ENCODE results near the gene FOXP4.

The FOXP4 gene

GRCh38 chr6:41564448-41565142 lies 18.4 kb downstream of the FOXP4 start:
- TF ChIP-seq, protein P1, sequence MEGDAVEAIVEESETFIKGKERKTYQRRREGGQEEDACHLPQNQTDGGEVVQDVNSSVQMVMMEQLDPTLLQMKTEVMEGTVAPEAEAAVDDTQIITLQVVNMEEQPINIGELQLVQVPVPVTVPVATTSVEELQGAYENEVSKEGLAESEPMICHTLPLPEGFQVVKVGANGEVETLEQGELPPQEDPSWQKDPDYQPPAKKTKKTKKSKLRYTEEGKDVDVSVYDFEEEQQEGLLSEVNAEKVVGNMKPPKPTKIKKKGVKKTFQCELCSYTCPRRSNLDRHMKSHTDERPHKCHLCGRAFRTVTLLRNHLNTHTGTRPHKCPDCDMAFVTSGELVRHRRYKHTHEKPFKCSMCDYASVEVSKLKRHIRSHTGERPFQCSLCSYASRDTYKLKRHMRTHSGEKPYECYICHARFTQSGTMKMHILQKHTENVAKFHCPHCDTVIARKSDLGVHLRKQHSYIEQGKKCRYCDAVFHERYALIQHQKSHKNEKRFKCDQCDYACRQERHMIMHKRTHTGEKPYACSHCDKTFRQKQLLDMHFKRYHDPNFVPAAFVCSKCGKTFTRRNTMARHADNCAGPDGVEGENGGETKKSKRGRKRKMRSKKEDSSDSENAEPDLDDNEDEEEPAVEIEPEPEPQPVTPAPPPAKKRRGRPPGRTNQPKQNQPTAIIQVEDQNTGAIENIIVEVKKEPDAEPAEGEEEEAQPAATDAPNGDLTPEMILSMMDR (IDR thresholded peaks at IDR 0.05), result no peak
- no peak overlapping the region for H3K4me3 ChIP-seq
- H3K4me1 ChIP-seq, result peaks cover 0 to 43% (median 23%) of the 10 kb centered on the region in 4 donors
- H3K27me3 ChIP-seq, result no peaks in the 10 kb centered on the region
- H3K9me3 ChIP-seq, result no peaks in the 10 kb centered on the region
- no peak overlapping the region for H3K27ac ChIP-seq
- intact Hi-C loops (cut with DNase I; ENCODE audit: low total_unique reads), result no loop called here
- DNase-seq, result no peak
- peaks cover 15 to 46% (median 28%) of the 10 kb centered on the region in 3 donors for H3K36me3 ChIP-seq

DNA sequence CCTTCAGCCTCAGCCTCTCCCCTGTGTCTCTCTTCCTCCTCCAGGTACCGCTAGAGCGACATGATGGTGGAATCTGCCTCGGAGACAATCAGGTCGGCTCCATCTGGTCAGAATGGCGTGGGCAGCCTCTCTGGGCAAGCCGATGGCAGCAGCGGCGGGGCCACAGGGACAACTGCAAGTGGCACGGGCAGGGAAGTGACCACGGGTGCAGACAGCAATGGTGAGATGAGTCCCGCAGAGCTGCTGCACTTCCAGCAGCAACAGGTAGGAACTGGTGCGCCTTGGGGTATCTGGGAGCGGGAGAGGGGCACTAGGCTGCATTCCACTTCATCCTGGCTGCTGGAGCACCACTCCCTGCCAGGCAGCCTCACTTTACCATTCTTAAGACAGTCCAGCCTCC lies 19.5 kb downstream of the FOXP4 start:
- H3K4me1 ChIP-seq, result peaks cover 0 to 53% (median 23%) of the 10 kb centered on the region in 4 donors
- peaks cover 17 to 57% (median 28%) of the 10 kb centered on the region in 3 donors for H3K36me3 ChIP-seq
- no peaks in the 10 kb centered on the region for H3K9me3 ChIP-seq
- H3K4me3 ChIP-seq, result no peak overlapping the region
- TF ChIP-seq, protein P1 (IDR thresholded peaks at IDR 0.05), result no peak
- H3K27ac ChIP-seq, result no peak overlapping the region
- intact Hi-C loops (cut with DNase I; ENCODE audit: low total_unique reads), result no loop called here
- no peak for DNase-seq
- H3K27me3 ChIP-seq, result no peaks in the 10 kb centered on the region

GRCh38 chr6:41566961-41567360 lies 20.8 kb downstream of the FOXP4 start:
- no peak overlapping the region for H3K4me3 ChIP-seq
- H3K27ac ChIP-seq, result peak overlapping the region in 1 of 2 donors; percentile 38
- DNase-seq, result no peak
- peaks cover 0 to 55% (median 29%) of the 10 kb centered on the region in 4 donors for H3K4me1 ChIP-seq
- no peaks in the 10 kb centered on the region for H3K9me3 ChIP-seq
- intact Hi-C loops (cut with DNase I; ENCODE audit: low total_unique reads), result no loop called here
- TF ChIP-seq, protein P1 (IDR thresholded peaks at IDR 0.05), result no peak
- no peaks in the 10 kb centered on the region for H3K27me3 ChIP-seq
- H3K36me3 ChIP-seq, result peaks cover 17 to 65% (median 38%) of the 10 kb centered on the region in 3 donors

GRCh38 chr6:41567684-41568083 lies 21.5 kb downstream of the FOXP4 start:
- Histone ChIP-seq H3K4me1 (peaks cover 0 to 58% (median 35%) of the 10 kb centered on the region in 4 donors), H3K27ac (peak overlapping the region in 1 of 2 donors; percentile 38), H3K4me3 (no peak overlapping the region), H3K27me3 (no peaks in the 10 kb centered on the region), H3K9me3 (no peaks in the 10 kb centered on the region), H3K36me3 (peaks cover 17 to 65% (median 38%) of the 10 kb centered on the region in 3 donors)
- TF ChIP-seq, protein P1 (IDR thresholded peaks at IDR 0.05), result no peak
- no peak for DNase-seq
- intact Hi-C loops (cut with DNase I; ENCODE audit: low total_unique reads), result no loop called here

DNA sequence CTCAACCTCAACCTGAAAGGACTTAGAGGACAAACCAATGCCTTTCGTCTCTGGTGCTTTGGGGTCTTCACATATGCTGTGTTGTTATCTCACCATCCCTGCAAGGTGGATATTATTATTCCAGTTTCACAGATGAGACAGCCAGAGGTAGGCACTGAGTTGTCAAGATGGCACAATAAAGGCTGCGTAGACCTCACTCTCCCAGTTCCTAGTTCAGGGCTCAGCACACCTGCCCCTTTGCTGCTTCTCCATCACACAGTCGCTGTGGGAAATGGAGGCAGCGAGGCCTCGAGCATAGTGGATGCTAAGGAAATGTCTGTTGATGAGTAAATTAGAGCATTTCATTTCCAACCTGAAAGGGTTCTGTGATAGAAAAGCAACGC lies 22.0 kb downstream of the FOXP4 start:
- DNase-seq, result no peak
- intact Hi-C loops (cut with DNase I; ENCODE audit: low total_unique reads), result no loop called here
- TF ChIP-seq, protein P1 (IDR thresholded peaks at IDR 0.05), result no peak
- Histone ChIP-seq H3K27ac (no peak overlapping the region), H3K9me3 (no peaks in the 10 kb centered on the region), H3K36me3 (peaks cover 17 to 66% (median 38%) of the 10 kb centered on the region in 3 donors), H3K27me3 (no peaks in the 10 kb centered on the region), H3K4me1 (peaks cover 0 to 60% (median 38%) of the 10 kb centered on the region in 4 donors), H3K4me3 (no peak overlapping the region)
